Lower lobe of right lung (tissue), 2 donors: ENCODE measurements around the gene UBE2S. TPM values are rescaled to one million over a fixed set of nuclear protein-coding genes. Genes with fewer than 3 reads are reported as not detected.
"Not testable (repeated sequence)": the region's sequence is repeated elsewhere in the genome, so short reads cannot be mapped to it uniquely, and the experiment has no call there.

Experiments
- ATAC-seq, 2 donors: fragments of 200-7000 bp; cut with Tn5 transposase; one replicate each; pipeline ENCODE4 v1.9.1; 2020 to 2022; ENCODE audit warnings: mild to moderate bottlenecking in 2 of 2, moderate library complexity in 2 of 2
- DNase-seq: peaks from one replicate; pipeline ENCODE4 v3.0.0-alpha.2; 2020
- H3K27ac ChIP-seq: fragments of 200-600 bp; one replicate; pipeline ENCODE4 v1.8.0; 2022
- H3K27me3 ChIP-seq: fragments of 200-600 bp; one replicate; pipeline ENCODE4 v1.8.0; 2022; ENCODE audit warnings: low read depth
- H3K36me3 ChIP-seq: fragments of 200-600 bp; one replicate; pipeline ENCODE4 v1.8.0; 2022; ENCODE audit warnings: mild to moderate bottlenecking
- H3K4me1 ChIP-seq: fragments of 200-600 bp; one replicate; pipeline ENCODE4 v1.8.0; 2022
- H3K4me3 ChIP-seq: fragments of 200-600 bp; one replicate; pipeline ENCODE4 v1.8.0; 2022; ENCODE audit warnings: mild to moderate bottlenecking
- H3K9me3 ChIP-seq: fragments of 200-600 bp; one replicate; pipeline ENCODE4 v1.8.0; 2022
- CTCF ChIP-seq: fragments of 200-600 bp; IDR thresholded peaks from one replicate; pipeline ENCODE4 v1.8.0; 2022; ENCODE audit warnings: antibody characterized with exemption, mild to moderate bottlenecking
- intact Hi-C: fragments of 100-400 bp; cut with DNase I; formaldehyde crosslinking; loops from one replicate; pipeline ENCODE4 v1.11.0; 2022
- total RNA-seq: library from RNA; stranded (reverse); fragmentation: NEBNext Ultra II Directional; extraction: Animal tissue kit (Norgen Biotek cat#: 25700); gene quantifications from one replicate; pipeline ENCODE4 v1.2.1, GENCODE V29; 2021
- donor health status: DM: no; HTN: yes; CAD: no; lungs with severe emphysema.

Gene UBE2S
- total RNA-seq, 1 donor from 2014 or later, result 18.6 TPM

- Histone ChIP-seq H3K27me3 (peaks cover 30% of the 10 kb centered on the region), H3K4me3 (no peak overlapping the region), H3K36me3 (no peaks in the 10 kb centered on the region), H3K27ac (no peak overlapping the region), H3K9me3 (no peaks in the 10 kb centered on the region), H3K4me1 (peaks cover 5% of the 10 kb centered on the region)
- intact Hi-C loops, result no loop called here
- no peak for TF ChIP-seq CTCF
- no peak for DNase-seq
- peak; percentile 51 to 72 for ATAC-seq
Observed at GRCh38 chr19:55452749-55453346, 45.3 kb upstream of the UBE2S start.

DNA sequence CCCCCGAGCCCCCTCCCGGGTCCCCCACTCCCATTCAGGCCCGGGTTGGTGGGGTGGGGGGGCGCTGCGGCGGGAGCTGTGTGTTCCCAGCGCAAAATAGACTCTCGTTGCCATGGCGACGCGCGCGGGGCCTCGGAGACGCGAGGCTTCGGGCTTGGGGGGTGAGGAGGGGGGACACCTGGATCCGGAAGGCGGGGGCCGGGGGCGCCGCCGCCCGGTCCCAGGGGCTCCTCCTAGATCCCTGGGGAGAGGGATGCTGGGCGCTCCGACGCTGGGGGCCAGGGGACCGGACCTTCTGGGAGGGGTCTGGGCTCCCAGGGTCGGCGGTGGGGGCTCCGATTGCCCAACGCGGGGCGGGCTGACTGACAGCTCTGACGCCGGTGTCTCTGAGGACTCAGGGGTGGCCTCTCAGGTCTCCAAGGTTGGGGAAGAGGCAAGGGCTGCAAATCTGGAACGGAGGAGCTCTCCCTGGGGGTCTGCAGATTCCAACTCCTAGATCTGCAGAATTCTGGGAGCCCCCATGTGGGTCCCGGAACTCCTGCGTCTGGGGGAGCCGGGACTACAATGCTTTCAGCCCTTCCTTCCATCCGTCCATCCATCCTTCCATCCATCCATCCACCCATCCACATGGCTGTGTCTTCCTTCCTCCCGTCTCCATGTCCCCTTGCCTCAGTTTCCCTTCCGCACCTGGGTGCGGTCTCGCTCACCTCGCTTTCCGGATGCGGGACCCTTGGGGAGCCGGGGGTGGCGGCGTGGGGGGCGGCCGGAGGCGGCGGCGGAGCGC lies 44.6 kb upstream of the UBE2S start:
- peaks cover 5% of the 10 kb centered on the region for H3K4me1 ChIP-seq
- no peak overlapping the region for H3K4me3 ChIP-seq
- no peak for DNase-seq
- H3K27me3 ChIP-seq, result peaks cover 35% of the 10 kb centered on the region
- no peak for TF ChIP-seq CTCF
- H3K9me3 ChIP-seq, result no peaks in the 10 kb centered on the region
- H3K27ac ChIP-seq, result no peak overlapping the region
- intact Hi-C loops, result no loop called here
- H3K36me3 ChIP-seq, result no peaks in the 10 kb centered on the region
- ATAC-seq, result no peak

GRCh38 chr19:55451163-55451964 lies 43.8 kb upstream of the UBE2S start:
- no peak for DNase-seq
- Histone ChIP-seq H3K27ac (no peak overlapping the region), H3K27me3 (peaks cover 41% of the 10 kb centered on the region), H3K4me3 (no peak overlapping the region), H3K36me3 (no peaks in the 10 kb centered on the region), H3K9me3 (no peaks in the 10 kb centered on the region), H3K4me1 (peaks cover 5% of the 10 kb centered on the region)
- ATAC-seq, result no peak
- no peak for TF ChIP-seq CTCF
- intact Hi-C loops, result no loop called here

- peaks cover 5% of the 10 kb centered on the region for H3K4me1 ChIP-seq
- H3K27me3 ChIP-seq, result peaks cover 57% of the 10 kb centered on the region
- DNase-seq, result no peak
- H3K36me3 ChIP-seq, result no peaks in the 10 kb centered on the region
- no peak for TF ChIP-seq CTCF
- no peaks in the 10 kb centered on the region for H3K9me3 ChIP-seq
- no peak overlapping the region for H3K27ac ChIP-seq
- intact Hi-C loops, result no loop called here
- H3K4me3 ChIP-seq, result no peak overlapping the region
- ATAC-seq, result no peak
Observed at GRCh38 chr19:55449469-55449868, 41.9 kb upstream of the UBE2S start.

GRCh38 chr19:55448175-55448490 lies 40.5 kb upstream of the UBE2S start:
- ATAC-seq, DNase-seq, H3K9me3 ChIP-seq, H3K4me3 ChIP-seq, H3K4me1 ChIP-seq, H3K36me3 ChIP-seq, intact Hi-C loops, H3K27ac ChIP-seq: not testable (repeated sequence)
- H3K27me3 ChIP-seq, result peaks cover 68% of the 10 kb centered on the region
